GM19324 (cell line): Measurements from ENCODE around the gene FRMD1.

Experiments used
- ATAC-seq: cut with Tn5 transposase; IDR thresholded peaks from one replicate; pipeline ENCODE4 v1.9.1; 2021; ENCODE audit warnings: mild to moderate bottlenecking, moderate library complexity; ENCODE audit not compliant: unreplicated experiment, low FRiP score

FRMD1 gene

DNA sequence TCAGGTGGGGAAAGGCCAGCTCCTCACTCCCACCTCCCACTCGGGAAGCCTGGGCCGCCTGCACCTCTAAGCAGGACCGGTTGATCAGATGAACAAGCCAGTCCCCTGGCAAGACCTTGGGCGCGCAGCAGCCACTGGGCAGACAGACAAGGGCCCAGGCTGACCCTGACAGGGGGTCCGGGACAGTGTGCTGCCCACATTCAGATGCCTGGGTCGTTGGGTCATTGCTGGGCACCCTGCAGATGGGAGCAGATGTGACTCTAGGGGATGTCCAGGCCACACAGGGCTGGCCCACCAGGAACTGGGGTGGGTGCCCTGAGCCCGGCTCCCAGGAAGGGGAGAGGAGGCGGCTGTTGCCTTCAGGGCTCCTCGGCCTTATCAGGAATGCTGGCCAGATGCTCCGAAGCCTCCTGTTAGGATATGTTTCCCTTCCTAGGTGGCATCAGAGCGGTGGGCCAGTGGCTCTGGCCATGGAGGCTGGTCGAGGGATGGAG lies 17.3 kb upstream of the FRMD1 start:
- ATAC-seq, result no peak

DNA sequence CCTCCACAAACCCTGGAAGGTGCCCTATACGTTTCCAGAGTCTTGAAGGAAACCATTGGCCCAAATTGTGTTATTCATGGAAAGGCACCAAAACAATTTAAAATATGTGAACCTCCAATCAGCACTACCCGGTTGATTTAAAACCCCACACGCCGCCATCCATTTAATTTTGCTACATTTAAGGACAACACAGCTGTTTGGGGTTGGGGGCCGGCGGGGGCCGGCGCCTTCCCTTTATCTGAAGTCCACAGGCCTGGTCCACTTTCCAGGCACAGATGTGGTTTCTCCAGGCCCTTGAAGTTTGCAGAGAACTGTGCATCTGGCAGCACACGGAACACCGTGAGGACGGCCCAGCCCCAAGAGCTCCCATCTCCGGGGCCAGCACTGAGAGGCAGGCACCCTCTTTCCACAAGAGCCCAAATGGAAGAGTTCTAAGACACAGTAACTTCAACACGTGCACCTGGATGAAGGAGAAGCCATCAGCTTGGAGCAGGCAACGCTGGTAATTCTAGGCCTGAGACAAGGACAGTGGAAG lies 16.8 kb upstream of the FRMD1 start:
- ATAC-seq, result no peak

DNA sequence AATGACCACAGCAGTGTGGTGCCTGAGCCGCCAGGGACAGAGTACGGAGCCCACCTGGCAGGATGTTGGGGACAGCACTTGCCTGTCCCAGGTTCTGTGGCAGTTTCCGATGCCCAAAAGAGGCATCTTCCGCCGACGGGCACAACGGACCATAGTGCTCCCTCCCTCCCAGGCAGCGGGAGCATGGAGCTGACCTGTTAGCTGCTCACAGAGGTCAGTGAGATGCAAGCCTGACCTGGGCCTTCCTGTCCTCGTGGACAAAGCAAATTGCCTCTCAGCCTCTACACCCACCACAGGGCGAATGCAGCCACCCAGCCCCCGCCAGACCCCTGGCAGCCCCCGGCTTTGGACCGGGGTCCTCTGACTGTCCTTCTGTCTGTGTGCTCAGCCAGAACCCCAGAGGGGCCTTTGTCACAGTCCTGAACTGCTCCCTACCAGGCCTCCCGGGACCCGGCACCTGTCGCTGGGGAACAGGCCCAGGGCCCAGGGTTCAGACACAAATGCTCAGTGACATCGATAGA lies 16.2 kb upstream of the FRMD1 start:
- no peak for ATAC-seq

DNA sequence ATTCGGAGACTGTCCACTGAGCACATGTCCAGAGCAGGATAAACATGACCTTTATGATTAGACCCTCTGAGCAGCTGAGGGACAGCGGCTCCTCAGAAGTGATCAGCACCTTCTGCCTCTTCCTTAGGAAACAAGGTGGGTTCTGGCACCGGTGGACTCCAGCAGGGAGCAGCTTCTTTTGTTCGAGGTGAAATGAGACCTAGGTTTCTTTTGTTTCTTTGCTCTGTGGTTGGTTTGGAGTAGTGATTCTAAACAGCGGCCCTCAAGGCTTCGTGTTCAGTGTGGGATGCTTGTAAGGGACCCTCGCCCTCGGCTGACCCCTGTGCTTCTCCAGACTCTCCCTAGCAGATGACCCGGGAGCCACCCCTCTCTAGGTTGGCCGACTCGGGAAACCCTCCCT lies 14.6 kb upstream of the FRMD1 start:
- ATAC-seq, result no peak

DNA sequence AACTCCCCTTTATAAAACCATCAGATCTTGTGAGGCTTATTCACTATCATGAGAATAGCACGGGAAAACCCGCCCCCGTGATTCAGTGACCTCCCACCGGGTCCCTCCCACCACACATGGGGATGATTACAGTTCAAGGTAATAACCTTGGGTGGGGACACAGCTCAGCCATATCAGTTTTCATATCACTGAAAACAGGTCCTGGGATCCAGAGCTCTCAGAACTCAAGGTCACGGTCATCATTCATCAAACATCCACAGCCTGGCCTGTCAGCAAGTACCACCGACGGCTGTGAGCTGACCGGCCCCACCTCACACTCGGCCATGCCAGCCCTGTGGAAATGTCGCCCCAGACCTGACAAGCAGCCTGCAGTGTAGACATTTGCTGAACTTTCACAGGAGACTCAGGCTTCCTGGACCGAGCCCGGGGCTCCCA lies 14.1 kb upstream of the FRMD1 start:
- no peak for ATAC-seq

DNA sequence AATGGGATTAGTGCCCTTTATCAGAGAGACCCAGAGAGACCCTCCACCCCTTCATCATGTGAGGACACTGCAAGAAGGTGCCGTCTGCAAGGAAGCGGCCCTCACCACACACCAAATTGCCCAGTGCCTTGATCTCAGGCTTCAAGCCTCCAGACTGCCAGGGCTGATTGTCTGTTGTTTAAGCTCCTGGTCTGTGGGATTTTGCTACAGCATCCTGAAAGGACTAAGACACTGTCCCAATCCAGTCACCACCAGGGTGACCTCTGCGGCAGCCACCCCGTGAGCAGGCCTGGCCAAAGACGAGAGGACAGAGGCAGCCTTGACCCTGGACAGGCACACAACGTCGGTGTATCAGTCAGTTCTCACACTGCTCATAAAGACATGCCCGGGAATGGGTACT lies 13.5 kb upstream of the FRMD1 start:
- no peak for ATAC-seq

DNA sequence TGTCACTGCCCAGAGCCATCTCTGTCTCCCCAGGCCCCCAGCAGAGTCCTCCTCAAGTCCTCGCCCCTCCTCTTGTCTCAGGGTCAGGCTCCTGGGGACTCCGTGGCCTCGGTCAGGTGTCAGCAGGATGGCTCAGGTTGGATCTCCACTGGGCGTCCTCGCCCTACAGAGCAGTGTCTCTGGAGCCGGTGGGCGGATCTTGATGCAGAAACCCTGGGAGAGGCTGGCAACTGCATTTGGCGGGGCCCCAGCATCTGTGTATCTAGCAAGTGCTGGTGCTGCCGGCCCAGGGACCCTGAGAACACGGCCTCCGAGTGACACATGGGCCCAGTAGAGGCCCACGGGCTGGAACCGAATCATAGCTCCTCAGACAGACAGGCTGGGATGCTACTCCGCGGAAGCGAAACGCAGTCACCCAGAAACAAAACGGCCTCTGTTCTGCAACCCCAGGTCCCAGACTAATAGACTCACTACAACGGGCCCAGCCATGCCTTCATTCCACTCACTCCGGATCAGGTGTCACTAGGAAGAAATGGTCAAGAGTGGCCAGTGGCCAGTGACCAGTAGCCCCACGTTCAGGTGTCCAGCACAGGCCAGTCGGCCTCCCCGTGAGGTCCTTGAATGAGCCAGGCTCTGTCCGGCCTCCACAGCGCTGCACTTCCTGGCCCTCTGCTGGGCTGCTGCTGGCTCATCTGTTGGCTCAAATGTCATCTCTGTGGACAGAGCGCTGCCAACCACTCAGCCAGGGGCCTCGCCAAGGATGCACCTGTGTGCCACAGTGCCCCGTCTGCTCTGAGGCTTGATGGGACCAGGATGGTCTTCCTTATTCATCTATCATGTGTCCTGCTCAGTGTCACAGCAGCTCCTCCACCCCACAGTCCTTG lies 12.6 kb upstream of the FRMD1 start:
- no peak for ATAC-seq

DNA sequence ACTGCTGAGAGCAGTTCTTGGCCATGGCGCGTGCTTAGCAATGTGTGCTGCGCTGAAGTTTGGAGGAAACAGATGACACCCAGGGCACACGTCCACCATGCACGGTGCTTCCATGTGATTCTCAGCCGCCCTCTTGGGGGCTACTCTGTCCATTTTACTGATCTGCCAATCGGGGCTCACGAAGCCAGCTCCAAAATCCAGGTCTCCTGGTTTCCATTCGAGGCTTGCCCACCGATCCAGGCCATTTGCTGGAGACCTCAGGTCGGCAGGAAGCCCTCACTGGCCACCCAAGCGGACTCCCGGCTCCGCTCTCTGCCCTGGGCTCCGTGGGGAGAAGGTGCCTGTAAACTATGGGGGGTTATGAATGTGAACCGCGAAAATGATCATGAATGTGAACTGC lies 11.7 kb upstream of the FRMD1 start:
- ATAC-seq, result no peak

DNA sequence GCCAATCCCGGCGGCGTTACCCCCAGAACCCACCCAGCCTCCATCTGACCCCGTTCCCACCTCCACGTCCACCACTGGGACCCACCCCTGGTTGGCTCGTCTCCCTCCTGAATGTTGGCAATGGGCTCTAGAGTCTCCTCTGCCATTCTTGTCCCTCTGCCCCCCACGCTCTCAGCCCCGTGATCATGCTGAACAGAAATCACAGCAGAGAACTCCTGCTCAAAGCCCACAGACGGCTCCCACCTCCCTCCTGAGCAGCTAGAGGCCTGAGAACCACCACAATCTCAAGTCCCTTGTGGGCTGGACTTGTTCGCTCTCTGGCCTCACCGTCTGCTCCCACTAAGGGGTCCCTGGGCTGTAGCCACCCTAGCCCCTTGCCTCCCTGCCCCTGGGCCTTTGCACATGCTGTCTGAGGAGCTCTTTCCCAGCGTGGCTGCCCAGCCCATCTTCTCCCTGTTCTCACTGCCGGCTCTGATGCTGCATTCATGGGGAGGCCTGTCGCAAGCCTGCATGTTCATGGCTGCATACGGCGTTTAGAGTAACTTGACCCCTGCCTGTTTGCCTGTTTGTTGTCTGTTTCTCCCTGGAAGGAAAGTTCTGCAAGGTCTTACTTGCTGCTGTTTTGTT lies 11.2 kb upstream of the FRMD1 start:
- no peak for ATAC-seq

DNA sequence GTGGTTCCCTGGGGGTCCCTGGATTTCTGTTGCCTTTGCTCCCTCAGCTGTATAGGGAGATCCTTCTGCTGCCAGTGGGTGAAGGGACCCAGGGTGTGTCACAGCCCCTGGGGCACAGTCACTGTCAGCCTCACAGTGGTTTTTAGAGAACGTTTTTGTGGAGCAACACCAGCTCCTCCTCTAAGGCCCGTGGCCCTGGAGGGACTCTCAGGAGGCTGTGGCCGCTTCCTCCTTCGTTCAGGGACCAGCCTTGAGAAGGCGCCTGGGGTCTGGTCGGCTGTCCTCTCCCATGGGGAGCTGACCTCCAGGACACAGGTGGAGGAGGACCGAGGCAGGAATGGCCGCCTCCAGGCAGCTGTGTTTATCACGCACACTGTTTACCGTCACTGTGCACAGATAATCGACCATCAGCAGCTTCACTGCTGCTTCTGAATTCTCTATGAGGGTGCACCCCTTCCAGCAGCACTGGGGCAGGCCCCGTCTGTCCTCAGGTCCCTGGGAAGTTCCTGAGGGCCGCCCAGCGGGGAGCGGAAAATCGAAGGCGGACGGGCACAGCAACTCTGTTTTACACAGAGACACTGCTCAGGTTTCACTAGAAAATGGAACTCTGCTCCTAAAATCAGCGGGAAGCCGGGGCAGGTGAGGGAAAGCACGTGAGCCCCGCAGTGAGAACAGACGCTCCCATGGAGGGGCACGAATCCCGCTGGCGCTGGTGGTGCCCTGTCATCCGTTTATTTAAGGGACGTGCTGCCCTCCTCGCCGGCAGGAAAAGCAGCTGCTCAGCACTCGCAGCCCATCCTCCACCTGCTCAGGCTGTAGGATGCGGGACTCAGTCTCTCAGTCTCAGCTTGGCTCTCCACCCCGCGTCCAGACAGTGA lies 10.4 kb upstream of the FRMD1 start:
- ATAC-seq, result no peak

DNA sequence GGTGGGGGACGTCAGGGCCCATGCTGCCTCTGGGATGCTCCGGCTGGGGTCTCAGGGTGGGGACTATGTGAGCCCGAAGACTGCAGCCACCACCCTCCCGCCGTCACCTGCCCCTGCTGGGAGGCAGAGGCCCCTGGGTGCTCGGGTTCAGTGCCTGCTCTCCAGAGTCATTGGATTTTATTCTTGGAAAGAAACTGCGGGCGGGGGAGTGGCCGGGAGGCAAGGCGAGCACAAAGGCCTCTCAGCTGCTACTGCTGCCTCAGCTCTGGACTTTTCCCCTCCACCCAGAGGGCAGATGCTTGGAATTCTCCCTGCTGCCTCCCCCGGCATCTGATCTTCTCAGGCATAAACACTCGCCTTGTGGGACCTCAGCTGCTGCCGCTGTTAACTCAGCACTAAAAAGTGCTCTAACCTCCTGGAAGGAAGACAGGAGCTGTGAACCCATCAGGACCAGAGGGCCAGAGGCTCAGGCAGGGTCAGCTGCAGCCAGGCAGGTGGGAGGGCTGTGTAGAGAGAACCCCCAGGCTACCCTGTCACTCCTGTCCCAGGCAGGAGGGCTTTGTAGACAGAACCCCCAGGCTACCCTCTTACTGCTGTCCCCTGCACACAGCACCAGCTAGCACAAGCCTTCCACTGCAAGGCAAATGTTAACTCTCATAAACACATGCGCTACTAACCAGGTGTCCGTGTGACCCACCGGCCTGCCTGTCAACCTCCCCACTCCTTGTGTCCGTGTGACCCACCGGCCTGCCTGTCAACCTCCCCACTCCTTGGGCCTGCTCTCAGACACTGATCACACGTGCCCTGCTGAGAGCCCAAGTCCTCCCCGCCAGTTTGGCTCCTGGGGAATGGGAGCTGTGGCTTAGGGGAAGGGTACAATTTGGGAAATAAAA lies 9.4 kb upstream of the FRMD1 start:
- no peak for ATAC-seq

DNA sequence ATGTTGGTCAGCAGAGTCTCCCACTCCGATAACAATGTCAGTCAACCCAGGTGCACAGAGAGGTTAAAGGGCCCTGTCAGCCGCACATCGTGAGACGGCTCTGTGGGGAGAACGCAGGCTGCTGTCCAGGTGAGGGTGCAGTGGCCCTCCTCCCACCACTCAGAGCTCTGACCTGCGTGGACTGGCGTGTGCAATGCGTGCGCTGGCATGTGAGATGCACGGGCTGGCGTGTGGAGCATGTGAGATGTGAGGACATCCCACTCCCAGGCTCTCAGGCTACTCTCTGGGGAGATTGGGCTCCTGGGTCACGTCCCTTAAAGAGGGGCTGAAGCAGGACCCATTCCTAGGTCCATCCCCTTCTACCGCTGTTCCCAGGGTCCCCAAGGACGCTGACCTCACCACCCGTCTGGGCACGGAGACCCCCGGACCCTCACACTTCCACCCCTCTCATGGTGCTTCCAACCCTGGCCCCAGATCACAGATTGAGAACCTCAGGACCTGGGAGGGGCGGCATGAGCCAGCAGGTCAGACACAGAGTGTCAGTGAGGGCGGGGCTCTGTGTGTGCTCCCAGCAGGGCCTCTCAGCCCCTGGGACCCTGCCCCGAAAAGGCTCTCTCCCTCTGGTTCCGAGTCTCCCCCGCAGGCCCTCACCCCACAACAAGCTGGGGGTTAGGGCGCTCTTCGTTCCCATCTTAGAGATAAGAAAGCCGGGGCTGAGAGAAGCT lies 8.6 kb upstream of the FRMD1 start:
- ATAC-seq, result no peak

DNA sequence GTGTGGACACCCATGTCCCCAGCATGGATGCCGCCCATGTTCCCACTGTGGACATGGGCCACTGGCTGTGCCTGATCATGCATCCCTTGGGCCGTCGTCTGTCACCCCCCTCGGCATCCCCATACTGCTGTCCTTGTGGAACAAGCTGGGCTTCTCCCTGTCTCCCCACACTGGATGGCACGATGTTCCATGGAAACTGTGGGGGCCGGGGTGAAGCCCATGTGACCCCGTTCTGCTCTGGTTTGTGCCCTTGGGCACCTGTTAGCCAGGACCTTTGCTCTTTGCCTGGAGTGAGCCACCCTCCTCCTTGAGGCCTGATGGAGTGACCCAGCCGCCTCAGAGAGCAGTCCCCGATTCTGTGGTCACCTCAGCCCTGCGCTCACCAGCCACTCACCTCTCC lies 7.6 kb upstream of the FRMD1 start:
- no peak for ATAC-seq

DNA sequence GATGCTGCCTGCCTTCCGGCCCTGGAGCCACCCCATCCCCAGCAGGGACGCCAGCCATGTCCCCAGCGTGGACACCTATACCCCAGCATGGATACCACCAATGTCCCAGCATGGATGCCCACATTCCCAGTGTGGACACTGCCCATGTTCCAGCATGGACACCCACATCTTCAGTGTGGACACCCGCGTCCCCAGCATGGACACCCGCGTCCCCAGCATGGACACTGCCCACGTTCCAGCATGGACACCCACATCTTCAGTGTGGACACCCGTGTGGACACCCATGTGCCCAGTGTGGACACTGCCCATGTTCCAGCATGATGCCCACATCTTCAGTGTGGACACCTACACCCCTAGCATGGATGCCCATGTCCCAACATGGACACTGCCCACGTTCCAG lies 7.1 kb upstream of the FRMD1 start:
- no peak for ATAC-seq

DNA sequence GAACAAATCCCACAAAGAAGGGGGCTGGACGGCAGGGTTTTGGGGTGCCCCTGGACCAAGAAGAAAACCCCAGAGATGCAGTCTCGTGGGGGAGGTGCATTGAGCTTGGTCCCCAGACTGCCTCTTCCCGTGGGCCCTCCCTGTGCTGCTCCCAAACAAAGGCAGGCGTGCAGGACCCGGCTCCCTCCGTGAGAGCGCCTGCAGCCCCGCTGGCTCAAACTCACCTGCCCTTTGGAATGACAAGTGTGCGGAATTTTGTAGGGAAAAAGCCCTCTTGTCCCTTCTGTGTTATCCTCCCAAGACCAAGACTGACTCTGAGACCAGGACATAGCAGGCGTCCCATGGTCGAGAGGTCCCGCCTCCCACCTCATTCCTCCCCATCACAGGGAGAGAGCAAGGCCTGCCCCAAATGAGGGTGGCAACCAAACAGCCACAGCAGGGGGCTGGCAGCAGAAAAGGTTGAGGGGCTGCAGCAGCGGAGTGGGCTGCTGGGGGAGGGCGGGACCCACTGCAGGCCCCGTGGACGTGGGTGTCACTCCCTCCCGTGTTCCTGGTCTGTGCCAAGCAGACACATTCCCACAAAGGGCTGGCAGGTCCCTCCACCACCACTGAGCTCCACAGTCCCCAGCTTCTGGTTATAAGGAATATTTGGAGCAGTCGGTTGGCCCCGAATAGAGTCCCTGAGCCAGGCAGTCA lies 5.6 kb upstream of the FRMD1 start:
- ATAC-seq, result no peak

DNA sequence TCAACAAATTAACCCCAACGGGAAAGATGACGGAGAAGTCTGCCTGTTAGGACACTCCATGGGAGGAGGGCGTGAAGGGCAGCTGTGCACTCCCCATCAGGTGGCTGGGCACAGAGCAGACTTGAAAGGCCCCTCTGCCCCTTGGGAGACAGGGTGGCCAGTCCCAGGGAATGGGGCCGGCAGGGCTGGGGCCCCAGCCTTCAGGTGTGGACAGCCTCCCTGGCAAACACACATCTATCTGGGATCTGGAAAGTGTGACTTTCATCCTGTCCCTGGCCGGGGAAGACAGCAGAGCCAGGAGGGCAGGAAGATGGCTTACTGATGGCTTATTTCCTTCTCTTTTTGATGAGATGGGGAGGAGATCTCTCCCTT lies 4.5 kb upstream of the FRMD1 start:
- ATAC-seq, result no peak

DNA sequence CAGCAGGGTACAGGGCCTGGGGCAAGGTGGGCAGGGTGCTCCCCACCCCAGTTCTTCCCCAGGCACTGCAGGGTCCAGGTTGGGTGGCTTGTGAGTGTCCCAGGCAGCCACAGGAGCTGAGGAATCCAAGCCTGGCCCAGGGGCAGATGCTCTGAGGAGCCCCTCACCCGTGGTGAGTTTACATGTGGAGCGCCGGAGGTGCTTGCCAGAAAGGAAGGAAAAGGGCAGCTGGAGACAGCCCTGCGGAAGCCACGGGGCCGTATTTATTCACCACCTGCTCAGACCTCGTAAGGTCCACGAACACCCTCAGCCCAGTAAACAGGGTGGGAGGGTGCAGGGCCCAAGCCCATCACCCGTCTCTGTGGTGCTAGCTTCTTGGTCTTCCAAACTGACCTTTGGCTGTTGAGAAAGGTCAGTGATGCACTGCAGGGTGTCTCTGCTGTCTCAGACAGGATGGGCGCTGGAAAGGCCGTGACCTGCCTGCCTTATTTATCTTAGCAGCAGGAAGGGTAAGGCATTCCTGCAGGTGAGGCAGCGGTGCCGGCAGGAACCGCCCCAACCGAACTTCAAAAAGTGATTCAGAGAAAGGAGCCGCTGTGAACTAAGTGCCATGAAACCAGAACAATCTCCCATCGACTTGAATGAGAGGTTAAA lies 4.0 kb upstream of the FRMD1 start:
- ATAC-seq, result no peak
